Measurements from ENCODE around the gene GFRA1.

GFRA1 gene

DNA sequence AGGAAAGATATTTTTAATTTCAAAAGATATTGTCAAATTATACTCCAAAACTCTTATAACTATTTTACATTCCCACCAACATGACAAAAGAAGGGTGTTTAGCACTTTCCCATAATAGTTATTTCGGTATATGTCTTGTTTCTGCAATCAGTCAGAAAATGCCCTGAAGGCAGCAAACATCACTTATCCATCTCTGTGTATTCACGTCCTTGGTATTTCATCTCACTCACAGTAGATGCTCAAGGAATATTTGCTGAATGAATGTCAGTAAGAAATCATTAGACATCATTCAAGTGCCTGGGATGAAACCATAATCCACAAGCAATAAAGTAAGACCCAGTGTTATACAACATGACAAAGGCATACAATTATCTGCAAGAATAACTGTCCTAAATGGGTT lies 112.7 kb downstream of the GFRA1 start:
- FAIRE-seq: no peak
- no peak for DNase-seq (ENCODE audit: insufficient read length, low spot score)
- no peak for TF ChIP-seq POLR2A (IDR thresholded peaks at IDR 0.05; ENCODE audit: low read depth, low read length)

- TF ChIP-seq POLR2A (IDR thresholded peaks at IDR 0.05; ENCODE audit: low read depth, low read length): no peak
- FAIRE-seq: no peak
- DNase-seq (ENCODE audit: insufficient read length, low spot score): no peak
These were observed 113.8 kb downstream of the GFRA1 start for GRCh38 chr10:116159197-116159596.

DNA sequence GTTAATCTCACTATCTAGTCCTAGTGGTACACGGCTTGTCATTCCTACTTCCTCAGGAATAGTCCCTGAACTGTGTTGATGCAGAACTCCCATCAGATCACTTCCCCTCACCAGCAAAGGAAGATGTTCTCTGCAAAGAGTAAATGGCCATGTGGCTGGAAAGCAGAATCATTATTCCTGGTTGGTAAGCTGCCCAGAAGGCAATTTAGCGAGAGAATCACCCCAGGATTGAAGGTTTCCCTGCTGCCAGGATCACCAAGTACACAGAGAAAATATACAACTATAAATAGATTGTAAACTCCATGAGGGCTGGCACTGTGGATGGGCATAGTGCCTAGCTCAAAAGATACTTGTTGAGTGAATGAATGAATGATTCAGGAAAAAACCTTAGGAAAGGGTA lies 115.0 kb downstream of the GFRA1 start:
- no peak for TF ChIP-seq POLR2A (IDR thresholded peaks at IDR 0.05; ENCODE audit: low read depth, low read length)
- no peak for DNase-seq (ENCODE audit: insufficient read length, low spot score)
- FAIRE-seq: no peak

DNA sequence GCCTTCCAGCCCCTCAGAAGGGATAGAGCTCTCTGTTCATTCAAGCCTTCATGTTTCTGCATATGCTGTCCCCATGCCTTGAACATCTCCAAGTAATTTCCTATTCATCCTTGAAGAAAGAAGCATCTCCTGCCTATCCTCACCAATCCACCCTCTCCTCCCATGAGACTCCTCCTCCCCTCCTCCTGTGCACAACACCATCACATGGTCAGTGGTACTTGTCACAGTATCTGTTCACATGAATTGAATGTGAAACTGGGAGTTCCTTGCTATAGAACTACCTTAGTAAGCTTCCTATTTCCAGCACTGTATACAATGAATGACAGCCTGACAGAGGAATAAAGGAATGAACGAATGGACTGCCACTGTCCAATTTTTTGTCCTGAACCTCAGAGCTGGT lies 115.5 kb downstream of the GFRA1 start:
- FAIRE-seq (no peak), DNase-seq (ENCODE audit: insufficient read length, low spot score) (no peak)
- TF ChIP-seq POLR2A (IDR thresholded peaks at IDR 0.05; ENCODE audit: low read depth, low read length): no peak

GRCh38 chr10:116156819-116157218 lies 116.2 kb downstream of the GFRA1 start:
- no peak for TF ChIP-seq POLR2A (IDR thresholded peaks at IDR 0.05; ENCODE audit: low read depth, low read length)
- FAIRE-seq (no peak), DNase-seq (ENCODE audit: insufficient read length, low spot score) (no peak)

DNA sequence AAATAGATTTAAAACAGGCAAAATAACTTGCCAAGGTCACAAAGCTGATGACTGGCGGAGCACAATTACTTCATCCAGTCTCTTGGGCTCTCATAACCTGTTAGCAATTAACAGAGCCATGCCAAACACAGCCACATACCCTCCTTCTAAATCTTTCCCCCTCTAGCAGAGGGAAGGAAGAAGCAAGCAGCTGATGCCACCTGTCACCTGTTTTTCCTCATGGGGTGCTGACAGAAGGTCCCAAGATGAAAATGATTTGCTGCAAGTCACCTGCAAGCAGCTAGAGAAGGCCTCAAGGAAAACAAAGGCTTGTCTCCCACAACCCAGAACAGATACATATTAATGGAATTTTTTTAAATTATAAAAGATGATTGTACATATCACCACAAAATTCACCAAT lies 117.8 kb downstream of the GFRA1 start:
- DNase-seq (ENCODE audit: insufficient read length, low spot score): no peak
- no peak for FAIRE-seq
- no peak for TF ChIP-seq POLR2A (IDR thresholded peaks at IDR 0.05; ENCODE audit: low read depth, low read length)

DNA sequence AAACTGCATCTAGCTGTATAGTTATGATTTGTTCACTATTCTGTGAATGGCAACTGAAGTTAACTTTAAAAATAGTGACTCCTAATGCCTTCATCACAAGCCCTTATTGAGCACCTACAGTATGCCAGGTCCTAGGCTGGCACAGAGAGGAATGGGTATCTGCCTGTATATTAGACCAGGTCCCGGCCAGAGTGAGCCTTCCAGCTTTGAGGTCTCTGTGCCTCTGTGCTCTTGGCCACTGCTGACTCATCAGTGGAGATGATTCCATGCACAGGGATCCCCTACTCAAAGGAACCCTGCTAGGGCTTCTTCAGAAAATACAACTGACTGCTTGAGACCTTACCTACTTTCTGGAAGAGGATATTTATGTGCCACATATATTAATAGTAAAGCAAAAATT lies 118.4 kb downstream of the GFRA1 start:
- no peak for TF ChIP-seq POLR2A (IDR thresholded peaks at IDR 0.05; ENCODE audit: low read depth, low read length)
- FAIRE-seq (no peak), DNase-seq (ENCODE audit: insufficient read length, low spot score) (no peak)

GRCh38 chr10:116151076-116151475 lies 121.9 kb downstream of the GFRA1 start:
- no peak for TF ChIP-seq POLR2A (IDR thresholded peaks at IDR 0.05; ENCODE audit: low read depth, low read length)
- DNase-seq (ENCODE audit: insufficient read length, low spot score) (no peak), FAIRE-seq (no peak)

DNA sequence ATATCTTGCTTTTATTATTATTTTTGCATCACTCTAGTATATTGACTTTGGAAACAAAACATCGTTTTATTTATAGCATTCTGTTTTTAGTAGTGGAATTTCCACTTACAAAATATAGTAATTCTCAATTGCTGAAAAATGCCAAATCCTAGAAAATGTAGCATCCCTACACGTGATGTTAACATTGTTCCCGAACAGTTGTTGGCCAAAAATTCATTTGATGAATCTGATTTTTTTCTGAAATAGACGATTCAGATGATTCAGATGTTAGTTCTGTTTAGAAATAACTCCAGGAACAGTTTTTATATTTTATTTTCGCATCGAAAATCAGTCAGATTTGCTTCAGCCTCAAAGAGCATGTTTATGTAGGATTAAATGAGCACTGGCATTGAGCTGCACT lies 122.4 kb downstream of the GFRA1 start:
- no peak for TF ChIP-seq POLR2A (IDR thresholded peaks at IDR 0.05; ENCODE audit: low read depth, low read length)
- DNase-seq (ENCODE audit: insufficient read length, low spot score) (no peak), FAIRE-seq (no peak)

DNA sequence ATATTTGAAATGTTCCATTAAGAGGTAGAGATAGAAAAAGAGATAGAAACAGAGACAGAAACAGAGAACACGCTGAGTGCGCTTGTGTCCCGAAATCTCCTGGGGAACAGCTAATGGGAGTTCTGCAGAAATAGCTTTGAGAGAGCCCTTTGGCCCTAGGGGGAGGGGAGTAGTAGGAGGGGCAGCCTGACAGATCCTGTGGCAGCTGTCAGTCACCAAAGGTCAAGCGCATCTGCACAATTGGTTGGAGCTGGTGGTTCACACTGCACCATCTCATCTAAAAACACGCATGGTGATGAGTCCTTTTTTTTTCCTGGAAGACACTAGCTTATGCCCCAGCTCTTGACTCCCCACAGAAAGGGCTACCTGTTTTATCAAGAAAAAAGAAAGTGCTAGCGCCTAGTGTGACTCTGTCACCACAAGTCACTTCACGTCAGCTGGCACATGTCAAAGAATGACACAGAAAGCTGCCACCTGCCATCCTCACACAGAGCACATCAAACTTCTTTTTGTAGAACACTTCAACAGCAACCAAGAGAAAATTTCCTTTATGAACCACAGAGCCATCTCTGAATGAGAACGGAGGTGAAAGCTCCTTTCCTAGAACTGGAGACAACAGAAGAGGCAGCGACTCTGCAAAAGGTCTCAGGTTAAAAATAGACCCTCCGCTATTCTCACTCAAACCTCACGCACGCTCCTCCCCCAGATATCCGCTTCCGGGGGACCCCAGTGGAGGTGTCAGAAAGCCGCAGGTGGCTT lies 125.7 kb downstream of the GFRA1 start:
- TF ChIP-seq POLR2A (IDR thresholded peaks at IDR 0.05; ENCODE audit: low read depth, low read length): no peak
- DNase-seq (ENCODE audit: insufficient read length, low spot score) (no peak), FAIRE-seq (no peak)

DNA sequence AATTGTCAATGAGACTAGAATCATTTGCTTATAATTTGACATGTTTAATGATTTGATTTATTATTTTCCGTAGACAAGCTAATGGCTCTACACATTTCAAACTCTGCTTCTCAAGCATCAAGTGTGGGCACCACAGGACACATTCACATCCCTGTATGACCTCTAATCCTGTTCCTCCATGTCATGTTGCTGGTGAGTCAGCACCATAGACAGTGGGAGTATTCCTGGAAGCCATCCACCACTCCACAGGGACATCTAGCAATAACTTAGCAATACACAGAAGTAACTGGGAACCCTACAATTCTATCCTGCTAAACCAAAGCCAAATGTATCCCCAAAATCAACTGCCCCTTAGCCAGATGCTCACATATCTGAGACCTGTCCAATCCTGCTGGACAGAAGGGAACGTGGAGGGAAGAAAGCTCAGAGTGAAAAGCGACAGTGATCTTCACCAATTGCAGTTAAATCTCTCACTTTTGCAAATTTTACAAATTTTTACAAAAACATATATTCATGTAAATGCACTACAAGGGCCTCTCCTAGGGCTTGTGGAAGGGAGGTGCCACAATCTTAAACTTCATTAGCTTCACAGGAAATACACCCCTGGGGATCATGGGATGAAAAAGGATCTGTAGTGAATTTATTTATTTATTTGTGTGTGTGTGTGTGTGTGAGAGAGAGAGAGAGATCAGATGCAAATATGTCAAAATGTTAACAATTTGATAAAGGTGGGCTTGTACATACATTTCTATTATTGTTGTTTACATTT lies 126.5 kb downstream of the GFRA1 start:
- no peak for DNase-seq (ENCODE audit: insufficient read length, low spot score)
- FAIRE-seq: no peak
- no peak for TF ChIP-seq POLR2A (IDR thresholded peaks at IDR 0.05; ENCODE audit: low read depth, low read length)

DNA sequence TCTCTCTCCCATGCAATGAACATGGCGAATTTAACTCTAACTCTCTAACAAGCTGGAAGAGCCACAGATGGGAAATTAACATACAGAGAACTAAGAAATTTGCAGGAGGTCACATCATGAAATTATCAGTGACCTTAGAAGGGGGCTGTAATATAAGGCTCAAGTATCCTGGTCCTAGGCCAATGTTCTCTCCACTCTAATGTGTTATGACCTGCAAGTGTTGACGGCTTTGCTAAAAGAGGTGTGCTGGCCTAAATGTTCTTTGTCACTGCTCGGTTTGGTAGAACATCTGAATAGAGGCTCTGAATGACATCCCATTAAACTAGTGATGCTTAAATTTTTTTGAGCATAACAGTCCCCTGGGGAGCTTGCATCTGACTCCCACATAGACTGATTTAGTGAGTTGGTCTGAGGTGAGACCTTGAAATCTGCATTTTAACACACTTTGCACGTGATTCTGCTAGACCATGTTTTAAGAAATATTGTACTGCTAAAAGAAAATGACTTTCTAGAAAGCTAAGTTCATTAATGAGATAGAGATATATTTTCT lies 129.3 kb downstream of the GFRA1 start:
- FAIRE-seq (no peak), DNase-seq (ENCODE audit: insufficient read length, low spot score) (no peak)
- no peak for TF ChIP-seq POLR2A (IDR thresholded peaks at IDR 0.05; ENCODE audit: low read depth, low read length)

DNA sequence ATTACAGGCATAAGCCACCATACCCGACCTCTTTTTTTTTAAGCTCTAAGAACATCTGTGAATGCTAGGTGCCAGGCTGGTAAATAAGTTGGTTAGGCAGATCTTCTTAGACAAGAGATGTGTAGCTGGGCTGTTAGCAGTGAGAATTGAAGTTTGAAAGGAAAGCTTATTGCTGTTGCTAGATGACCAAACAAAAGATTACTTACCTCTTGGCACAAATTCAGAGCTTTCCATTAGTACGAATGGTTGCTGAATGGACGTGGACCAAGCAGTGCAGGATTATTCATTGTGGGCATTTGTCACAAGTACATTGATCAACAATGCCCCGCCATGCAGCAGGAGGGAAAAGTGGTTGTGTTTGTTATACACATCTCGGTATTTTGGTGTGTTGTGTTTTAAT lies 131.2 kb downstream of the GFRA1 start:
- TF ChIP-seq POLR2A (IDR thresholded peaks at IDR 0.05; ENCODE audit: low read depth, low read length): no peak
- DNase-seq (ENCODE audit: insufficient read length, low spot score): no peak
- FAIRE-seq: no peak

- no peak for TF ChIP-seq POLR2A (IDR thresholded peaks at IDR 0.05; ENCODE audit: low read depth, low read length)
- DNase-seq (ENCODE audit: insufficient read length, low spot score) (no peak), FAIRE-seq (no peak)
These were observed 131.8 kb downstream of the GFRA1 start for GRCh38 chr10:116141246-116141645.

- no peak for TF ChIP-seq POLR2A (IDR thresholded peaks at IDR 0.05; ENCODE audit: low read depth, low read length)
- no peak for DNase-seq (ENCODE audit: insufficient read length, low spot score)
- no peak for FAIRE-seq
These were observed 133.1 kb downstream of the GFRA1 start for GRCh38 chr10:116139886-116140285.
